Activated CD8-positive, alpha-beta memory T cell treated with anti-CD3 and anti-CD28 coated beads, Interleukin-2, amount 10 ng/mL, durations not matched to agents 7 days and 5 days (primary cell): ENCODE results near the gene SLC8A2. TPM values are rescaled to one million over a fixed set of nuclear protein-coding genes. Genes with fewer than 3 reads are reported as not detected.
"Not testable (repeated sequence)": the region's sequence is repeated elsewhere in the genome, so short reads cannot be mapped to it uniquely, and the experiment has no call there.

Experiments used
- ATAC-seq: fragments of 150-1000 bp; cut with Tn5 transposase; one replicate; pipeline ENCODE4 v1.10.0; 2021; ENCODE audit warnings: moderate library complexity
- CTCF ChIA-PET: fragments of 350-600 bp; sonication (Branson Sonifier 250); formaldehyde crosslinking; loops from one replicate; lab custom pipeline; 2021; ENCODE audit warnings: antibody characterized with exemption; lab: Charles Lee
- DNase-seq: peaks from one replicate; pipeline ENCODE4 v3.0.0-alpha.2; 2020
- H3K27ac Mint-ChIP-seq: one replicate; pipeline ENCODE4 v1.8.0; 2021; ENCODE audit warnings: mild to moderate bottlenecking, mixed read lengths
- H3K27me3 Mint-ChIP-seq: one replicate; pipeline ENCODE4 v1.8.0; 2021; ENCODE audit warnings: mixed read lengths
- H3K36me3 Mint-ChIP-seq: one replicate; pipeline ENCODE4 v1.8.0; 2021; ENCODE audit warnings: mild to moderate bottlenecking, mixed read lengths
- H3K4me1 Mint-ChIP-seq: one replicate; pipeline ENCODE4 v1.8.0; 2021; ENCODE audit warnings: mixed read lengths
- H3K4me3 Mint-ChIP-seq: one replicate; pipeline ENCODE4 v1.8.0; 2021; ENCODE audit warnings: mild to moderate bottlenecking, moderate library complexity, mixed read lengths
- H3K9me3 Mint-ChIP-seq: one replicate; pipeline ENCODE4 v1.8.0; 2022; ENCODE audit warnings: low read depth, mixed read lengths
- total RNA-seq, 2 experiments: library from RNA; stranded (reverse); gene quantifications; one replicate each; pipeline ENCODE4 v1.2.3, GENCODE V29; 2021

The SLC8A2 gene
- total RNA-seq, 2 experiments from 2014 or later, result 0.14 to 0.32 TPM

DNA sequence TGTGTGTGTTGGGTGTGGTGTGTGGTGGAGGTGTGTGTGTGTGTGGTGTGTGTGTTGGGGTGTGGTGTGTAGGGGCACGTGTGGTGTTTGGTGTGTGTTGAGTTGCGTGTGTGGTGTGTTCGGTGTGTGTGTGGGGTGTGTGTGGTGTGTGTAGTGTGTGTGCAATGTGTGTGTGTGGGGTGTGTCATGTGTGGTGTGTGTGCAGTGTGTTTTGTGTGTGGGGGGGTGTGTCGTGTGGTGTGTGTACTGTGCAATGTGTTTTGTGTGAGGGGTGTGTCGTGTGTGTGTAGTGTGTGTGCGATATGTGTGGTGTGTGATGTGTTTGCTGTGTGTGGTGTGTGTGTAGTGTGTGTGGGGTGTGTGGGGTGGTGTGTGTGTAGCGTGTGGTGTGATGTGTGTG lies 18.3 kb upstream of the SLC8A2 start:
- no peaks in the 10 kb centered on the region for H3K27me3 Mint-ChIP-seq
- ATAC-seq (no peak), DNase-seq (no peak)
- H3K9me3 Mint-ChIP-seq, result no peaks in the 10 kb centered on the region
- H3K36me3 Mint-ChIP-seq, result peaks cover 11% of the 10 kb centered on the region
- no peak overlapping the region for H3K27ac Mint-ChIP-seq
- CTCF ChIA-PET, result interaction anchor here (1.2 kb wide), 1 partner anchor 208 kb away, joined by 3 read pairs; no protein-coding TSS in a partner anchor
- no peak overlapping the region for H3K4me3 Mint-ChIP-seq
- peaks cover 25% of the 10 kb centered on the region for H3K4me1 Mint-ChIP-seq

DNA sequence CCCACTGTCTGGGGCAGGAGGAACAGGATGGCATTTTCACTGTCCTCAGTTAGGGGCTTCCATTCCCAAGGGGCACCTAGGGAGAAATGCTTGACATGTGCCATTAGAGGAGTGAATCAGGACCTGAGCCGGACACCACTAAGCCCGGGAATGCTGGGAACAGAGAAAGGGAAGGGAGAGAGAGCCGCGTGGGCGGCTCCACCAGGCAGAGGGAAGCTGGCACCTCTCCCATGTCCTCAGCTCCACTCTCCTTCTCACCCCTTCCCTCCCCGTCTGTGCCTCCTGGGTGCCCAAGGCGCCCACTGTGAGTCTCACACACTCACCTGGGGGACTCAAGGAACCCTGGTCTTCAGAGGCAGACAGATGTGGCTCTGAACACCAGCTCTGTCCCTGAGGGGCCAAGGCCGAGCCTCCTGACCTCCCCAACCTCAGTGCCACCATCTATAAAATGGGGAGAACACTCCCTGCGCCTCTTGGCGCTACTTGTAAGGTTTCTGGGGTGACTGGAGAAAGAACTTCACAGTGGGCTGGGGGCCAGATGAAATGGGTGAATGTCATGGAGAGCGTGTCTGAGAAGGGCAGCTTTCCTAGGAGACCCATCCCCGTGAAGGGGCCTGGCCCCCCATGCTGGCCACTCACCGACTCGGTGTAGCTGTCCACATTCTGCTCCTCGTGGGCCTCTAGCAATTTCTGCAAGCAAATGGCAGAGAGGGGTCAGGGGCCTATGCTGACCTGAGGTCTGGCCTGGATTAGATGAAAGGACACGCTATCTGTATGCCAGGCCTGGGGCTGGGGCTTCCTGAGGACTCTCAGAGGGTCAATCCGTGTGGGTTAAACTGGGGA lies 17.6 kb upstream of the SLC8A2 start:
- Mint-ChIP-seq H3K4me3 (no peak overlapping the region), H3K9me3 (no peaks in the 10 kb centered on the region), H3K27me3 (no peaks in the 10 kb centered on the region), H3K36me3 (peaks cover 11% of the 10 kb centered on the region), H3K4me1 (peaks cover 28% of the 10 kb centered on the region), H3K27ac (no peak overlapping the region)
- CTCF ChIA-PET, result interaction anchor here (0.8 to 1.8 kb wide), 3 partner anchors 26 to 208 kb away, joined by 3 to 6 read pairs (median 4); partner anchors contain the start of gene NAPA
- ATAC-seq, result no peak
- DNase-seq, result no peak

DNA sequence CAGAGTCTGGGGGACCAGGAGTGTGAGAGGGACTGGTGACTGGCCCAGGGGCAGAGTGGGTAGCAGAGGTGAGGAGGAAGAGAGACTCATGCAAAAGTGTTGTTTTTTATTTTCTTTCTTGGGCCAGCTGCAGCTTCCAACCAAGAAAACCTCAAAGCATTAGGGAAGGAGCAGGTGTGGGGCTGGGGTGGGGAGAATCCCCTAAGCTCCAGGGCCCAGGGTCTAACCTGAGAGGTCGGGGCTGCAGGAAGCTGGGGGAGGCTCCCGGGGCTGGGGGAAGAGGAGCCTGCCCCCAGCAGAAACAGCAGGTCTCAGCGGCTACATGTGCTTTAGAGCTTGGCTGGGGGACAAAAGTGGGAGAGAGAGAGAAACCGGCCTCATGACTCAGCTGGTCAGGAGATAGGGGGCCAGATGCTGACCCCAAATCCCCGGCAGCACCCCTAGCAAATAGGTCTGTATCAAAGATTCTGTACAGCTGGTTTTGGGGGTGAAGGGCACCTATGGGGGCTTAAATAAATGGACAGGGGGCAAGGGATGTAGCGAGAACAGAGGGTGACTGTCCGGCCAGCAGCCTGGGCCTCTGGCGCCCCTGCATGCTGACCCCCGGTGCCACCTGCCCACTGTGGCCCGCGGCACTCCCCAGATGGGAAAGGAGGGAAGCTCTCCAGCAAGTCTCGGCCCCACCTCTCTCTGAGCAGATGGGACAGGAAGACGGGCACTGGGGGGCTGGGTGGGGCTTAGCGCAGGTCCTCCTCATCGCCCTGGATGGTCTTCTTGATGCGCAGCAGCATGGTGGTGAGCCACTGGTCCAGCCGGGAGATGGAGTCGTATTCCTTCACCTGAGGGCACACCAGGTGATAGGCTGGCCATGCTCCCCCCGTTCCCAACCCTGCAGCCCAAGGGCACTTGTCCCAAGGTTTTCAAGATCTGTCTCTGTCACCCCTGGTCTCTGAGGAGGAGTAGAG lies 16.1 kb upstream of the SLC8A2 start:
- H3K36me3 Mint-ChIP-seq, result peaks cover 11% of the 10 kb centered on the region
- CTCF ChIA-PET, result interaction anchor here (1.3 to 2.6 kb wide), 3 partner anchors 27 to 211 kb away, joined by 3 to 8 read pairs (median 6); partner anchors contain the start of gene NAPA
- ATAC-seq (no peak), DNase-seq (no peak)
- no peaks in the 10 kb centered on the region for H3K9me3 Mint-ChIP-seq
- H3K27ac Mint-ChIP-seq, result peak overlapping the region; percentile 79
- H3K27me3 Mint-ChIP-seq, result peaks cover 2% of the 10 kb centered on the region
- H3K4me1 Mint-ChIP-seq, result peaks cover 32% of the 10 kb centered on the region
- no peak overlapping the region for H3K4me3 Mint-ChIP-seq

DNA sequence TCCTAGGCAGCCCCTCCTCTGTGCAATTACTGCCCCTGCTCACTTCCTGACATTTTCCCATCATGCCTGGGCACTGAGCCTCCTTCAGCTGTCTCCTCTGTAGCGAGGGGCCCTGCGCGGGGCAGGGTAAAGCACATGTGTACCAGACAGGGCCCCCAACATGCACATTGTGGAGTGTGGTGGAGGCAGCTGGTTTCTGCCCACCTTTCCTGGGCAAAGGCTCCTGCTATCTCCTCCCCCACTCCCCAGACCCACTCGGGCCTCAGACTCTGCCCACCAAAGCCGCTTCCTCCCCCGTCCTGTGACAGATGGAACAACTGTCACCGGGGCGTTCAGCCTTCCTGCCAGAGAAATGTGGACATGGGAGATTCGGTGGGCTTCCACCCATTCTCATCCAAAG lies 15.2 kb upstream of the SLC8A2 start:
- ATAC-seq (no peak), DNase-seq (peak; percentile 47)
- no peaks in the 10 kb centered on the region for H3K9me3 Mint-ChIP-seq
- H3K36me3 Mint-ChIP-seq, result peaks cover 11% of the 10 kb centered on the region
- H3K27me3 Mint-ChIP-seq, result peaks cover 2% of the 10 kb centered on the region
- peak overlapping the region; percentile 79 for H3K27ac Mint-ChIP-seq
- H3K4me3 Mint-ChIP-seq, result no peak overlapping the region
- CTCF ChIA-PET, result interaction anchor here (2.6 kb wide), 1 partner anchor 212 kb away, joined by 8 read pairs; no protein-coding TSS in a partner anchor
- peaks cover 32% of the 10 kb centered on the region for H3K4me1 Mint-ChIP-seq

DNA sequence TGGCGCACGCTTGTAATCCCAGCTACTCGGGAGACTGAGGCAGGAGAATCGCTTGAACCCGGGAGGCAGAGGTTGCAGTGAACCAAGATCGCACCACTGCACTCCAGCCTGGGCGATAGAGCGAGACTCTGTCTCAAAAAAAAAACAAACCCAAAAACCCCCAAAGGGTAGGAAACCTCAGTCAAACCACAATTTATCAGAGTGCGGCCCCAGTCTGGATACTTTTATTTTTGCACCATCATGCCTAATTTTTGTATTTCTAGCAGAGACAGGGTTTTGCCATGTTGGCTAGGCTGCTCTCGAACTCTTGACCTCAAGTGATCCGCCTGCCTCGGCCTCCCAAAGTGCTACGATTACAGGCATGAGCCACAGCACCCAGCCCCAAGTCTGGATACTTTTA lies 14.5 kb upstream of the SLC8A2 start:
- CTCF ChIA-PET, result interaction anchor here (2.6 kb wide), 1 partner anchor 213 kb away, joined by 8 read pairs; no protein-coding TSS in a partner anchor
- not testable (repeated sequence) for ATAC-seq, DNase-seq, H3K9me3 Mint-ChIP-seq, H3K4me3 Mint-ChIP-seq, H3K27me3 Mint-ChIP-seq
- H3K27ac Mint-ChIP-seq, result peak overlapping the region; percentile 79
- peaks cover 11% of the 10 kb centered on the region for H3K36me3 Mint-ChIP-seq
- H3K4me1 Mint-ChIP-seq, result peaks cover 32% of the 10 kb centered on the region

DNA sequence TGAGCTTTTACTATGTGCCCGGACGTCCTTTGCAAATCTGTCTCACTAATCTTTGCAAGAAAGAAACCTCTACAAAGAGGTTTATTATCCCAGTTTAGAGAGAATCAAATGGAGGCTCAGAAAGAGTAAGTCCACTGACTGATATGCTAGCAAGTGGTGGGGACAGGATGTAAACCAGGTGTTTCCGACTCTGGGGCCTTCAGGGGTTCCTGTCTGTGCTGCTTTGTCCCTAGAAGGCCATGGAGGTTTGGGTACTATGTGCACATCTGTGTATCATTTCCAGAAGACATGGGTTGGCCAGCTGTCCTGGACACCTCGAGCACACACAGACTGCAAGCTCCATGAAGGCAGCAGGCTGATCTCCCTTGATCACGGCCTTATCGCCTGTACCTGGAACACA lies 13.5 kb upstream of the SLC8A2 start:
- peak overlapping the region; percentile 97 for H3K27ac Mint-ChIP-seq
- H3K36me3 Mint-ChIP-seq, result peaks cover 11% of the 10 kb centered on the region
- no peak for ATAC-seq
- no peaks in the 10 kb centered on the region for H3K9me3 Mint-ChIP-seq
- H3K4me3 Mint-ChIP-seq, result peak overlapping the region; percentile 87
- CTCF ChIA-PET, result interaction anchor here (1.5 to 3.6 kb wide), 5 partner anchors 11 to 214 kb away, joined by 4 to 62 read pairs (median 11); partner anchors contain the start of gene NAPA
- H3K27me3 Mint-ChIP-seq, result peaks cover 2% of the 10 kb centered on the region
- peaks cover 32% of the 10 kb centered on the region for H3K4me1 Mint-ChIP-seq
- DNase-seq, result peak; percentile 56

DNA sequence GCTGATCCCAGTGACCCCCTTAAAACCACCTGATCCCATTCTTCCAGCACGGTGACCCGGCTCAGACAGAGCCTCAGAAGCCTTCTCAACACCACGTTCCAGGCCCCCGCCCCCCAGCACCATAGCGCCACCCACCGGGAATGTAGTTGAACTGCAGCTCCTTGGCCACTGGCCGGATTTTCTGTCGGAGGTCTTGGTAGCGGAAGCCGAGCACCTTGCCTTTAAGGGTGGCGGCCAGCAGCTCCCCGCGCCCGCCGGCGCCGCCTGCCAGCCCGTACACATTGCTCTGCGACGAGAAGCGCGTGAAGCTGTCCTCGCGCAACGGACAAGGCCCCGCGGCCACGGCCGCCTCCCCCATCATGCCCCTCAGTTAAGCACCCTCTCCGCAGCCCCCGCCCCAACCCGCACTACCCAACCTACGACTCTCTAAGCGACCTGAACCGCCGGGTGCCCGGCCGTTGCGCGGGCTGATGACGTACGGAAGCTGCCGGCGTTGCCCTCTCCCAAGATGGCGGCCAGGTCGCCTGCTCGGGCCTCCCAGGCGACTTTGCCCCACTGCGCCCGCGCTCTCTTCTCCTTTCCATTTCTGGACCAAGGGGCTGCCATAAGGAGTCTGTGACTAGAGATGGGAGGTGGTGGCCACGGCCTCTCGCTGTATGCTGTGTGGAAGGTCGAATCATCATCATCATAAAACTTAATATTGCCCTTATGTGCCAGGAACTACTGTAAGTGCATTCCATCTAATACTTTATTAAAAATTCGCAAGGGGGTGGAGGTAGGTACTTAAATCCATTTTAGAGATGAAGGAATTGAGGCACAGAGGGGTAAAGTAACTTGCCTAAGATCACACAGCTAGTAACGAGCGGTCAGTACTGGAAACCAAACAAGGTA lies 12.4 kb upstream of the SLC8A2 start, which contains the start of gene KPTN:
KPTN (minus strand) TSS at position 420 of the 891 bp plus-strand sequence; CDS start at position 361, 59 bp downstream.
- H3K4me1 Mint-ChIP-seq, result peaks cover 32% of the 10 kb centered on the region
- CTCF ChIA-PET, result interaction anchor here (0.6 to 3.6 kb wide), 32 partner anchors 8 to 1311 kb away, joined by 3 to 62 read pairs (median 4); partner anchors contain the start of genes DHX34, EHD2, MEIS3 and NAPA
- peak within 1 kb of the TSS; percentile 87 for H3K4me3 Mint-ChIP-seq
- peak; percentile 95 for DNase-seq
- H3K27me3 Mint-ChIP-seq, result peaks cover 2% of the 10 kb centered on the region
- peak; percentile 92 for ATAC-seq
- H3K27ac Mint-ChIP-seq, result peak within 1 kb of the TSS; percentile 97
- H3K9me3 Mint-ChIP-seq, result no peaks in the 10 kb centered on the region
- peaks cover 6% of the 10 kb centered on the region for H3K36me3 Mint-ChIP-seq

DNA sequence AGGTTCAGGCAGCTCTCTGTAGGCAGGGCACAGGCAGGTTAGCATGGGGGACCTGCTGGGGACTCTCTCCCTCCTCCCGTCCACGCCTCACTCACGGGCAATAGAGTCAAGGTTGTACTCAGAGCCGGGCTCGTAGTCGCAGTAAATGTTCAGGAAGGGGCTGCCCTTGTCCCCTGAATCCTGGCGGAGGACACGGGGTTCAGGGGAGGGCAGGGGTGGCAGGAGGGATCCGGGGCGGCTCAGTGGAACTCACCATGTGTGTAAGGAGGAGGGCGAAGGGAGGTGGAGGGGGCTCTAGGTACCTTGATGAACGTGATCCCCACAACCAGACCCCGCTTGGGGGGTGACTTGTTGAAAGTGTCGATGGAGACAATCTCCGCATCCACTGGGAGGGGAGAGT lies 11.5 kb upstream of the SLC8A2 start:
- CTCF ChIA-PET, result interaction anchor here (0.8 to 3.6 kb wide), 26 partner anchors 10 to 1312 kb away, joined by 3 to 62 read pairs (median 6); partner anchors contain the start of genes DHX34, EHD2, NAPA and NOP53
- peaks cover 2% of the 10 kb centered on the region for H3K27me3 Mint-ChIP-seq
- peak overlapping the region; percentile 97 for H3K27ac Mint-ChIP-seq
- no peak overlapping the region for H3K4me3 Mint-ChIP-seq
- ATAC-seq (no peak), DNase-seq (no peak)
- no peaks in the 10 kb centered on the region for H3K9me3 Mint-ChIP-seq
- H3K36me3 Mint-ChIP-seq, result peaks cover 6% of the 10 kb centered on the region
- H3K4me1 Mint-ChIP-seq, result peaks cover 32% of the 10 kb centered on the region

DNA sequence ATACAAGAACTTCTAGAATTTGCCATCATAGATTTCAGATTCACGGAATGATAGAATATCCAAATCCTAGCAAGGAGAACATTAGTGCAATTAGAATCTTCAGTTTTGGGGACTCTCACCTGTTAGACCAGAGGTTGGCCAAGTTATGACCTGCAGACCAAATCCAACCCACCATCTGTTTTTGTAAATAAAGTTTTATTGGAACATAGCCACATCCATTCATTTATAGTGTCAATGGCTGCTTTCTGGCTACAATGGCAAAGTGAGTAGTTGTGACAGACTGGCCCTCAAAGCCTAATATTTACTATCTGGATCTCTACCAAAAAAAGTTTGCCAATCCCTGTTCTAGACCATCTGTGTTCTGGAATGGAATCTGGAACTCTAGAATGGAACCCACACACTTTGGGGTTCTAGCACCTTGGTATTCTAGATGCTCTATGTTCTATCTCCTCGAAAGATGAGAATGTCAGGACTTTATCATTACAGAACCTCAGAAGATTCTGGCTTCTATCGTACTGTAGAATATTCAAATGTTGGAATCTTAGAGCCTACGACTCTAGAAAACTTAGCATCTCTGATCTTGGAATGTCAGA lies 9.9 kb upstream of the SLC8A2 start:
- Mint-ChIP-seq H3K4me3 (no peak overlapping the region), H3K27ac (no peak overlapping the region), H3K36me3 (peaks cover 4% of the 10 kb centered on the region), H3K4me1 (peaks cover 22% of the 10 kb centered on the region), H3K27me3 (peaks cover 2% of the 10 kb centered on the region), H3K9me3 (no peaks in the 10 kb centered on the region)
- DNase-seq, result no peak
- no peak for ATAC-seq
- CTCF ChIA-PET, result interaction anchor here (0.9 to 1.5 kb wide), 4 partner anchors 13 to 231 kb away, joined by 4 to 5 read pairs (median 4); no protein-coding TSS in a partner anchor

DNA sequence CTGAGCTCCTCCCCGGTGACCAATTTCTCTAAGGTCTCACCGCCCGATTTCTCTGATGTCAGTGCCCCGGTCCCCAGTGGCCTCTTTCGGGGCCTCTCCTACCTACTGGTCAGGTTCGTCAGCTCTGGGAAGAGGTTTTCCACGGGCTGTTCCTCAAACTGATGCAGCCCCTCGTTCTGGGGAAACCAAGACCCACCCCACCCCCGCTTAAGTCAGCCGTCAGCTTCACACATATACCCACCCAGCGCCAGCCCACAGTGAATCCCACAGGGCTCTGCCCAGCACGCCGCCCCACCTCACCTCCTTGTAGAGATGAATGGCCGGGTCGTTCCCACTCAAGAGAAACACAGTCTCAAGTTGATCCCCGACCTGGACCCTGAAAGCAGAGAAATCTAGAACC lies 9.0 kb upstream of the SLC8A2 start:
- CTCF ChIA-PET, result no interaction called here
- Mint-ChIP-seq H3K4me1 (peaks cover 13% of the 10 kb centered on the region), H3K9me3 (no peaks in the 10 kb centered on the region), H3K36me3 (peaks cover 4% of the 10 kb centered on the region), H3K4me3 (no peak overlapping the region), H3K27me3 (peaks cover 2% of the 10 kb centered on the region), H3K27ac (no peak overlapping the region)
- no peak for DNase-seq
- no peak for ATAC-seq

DNA sequence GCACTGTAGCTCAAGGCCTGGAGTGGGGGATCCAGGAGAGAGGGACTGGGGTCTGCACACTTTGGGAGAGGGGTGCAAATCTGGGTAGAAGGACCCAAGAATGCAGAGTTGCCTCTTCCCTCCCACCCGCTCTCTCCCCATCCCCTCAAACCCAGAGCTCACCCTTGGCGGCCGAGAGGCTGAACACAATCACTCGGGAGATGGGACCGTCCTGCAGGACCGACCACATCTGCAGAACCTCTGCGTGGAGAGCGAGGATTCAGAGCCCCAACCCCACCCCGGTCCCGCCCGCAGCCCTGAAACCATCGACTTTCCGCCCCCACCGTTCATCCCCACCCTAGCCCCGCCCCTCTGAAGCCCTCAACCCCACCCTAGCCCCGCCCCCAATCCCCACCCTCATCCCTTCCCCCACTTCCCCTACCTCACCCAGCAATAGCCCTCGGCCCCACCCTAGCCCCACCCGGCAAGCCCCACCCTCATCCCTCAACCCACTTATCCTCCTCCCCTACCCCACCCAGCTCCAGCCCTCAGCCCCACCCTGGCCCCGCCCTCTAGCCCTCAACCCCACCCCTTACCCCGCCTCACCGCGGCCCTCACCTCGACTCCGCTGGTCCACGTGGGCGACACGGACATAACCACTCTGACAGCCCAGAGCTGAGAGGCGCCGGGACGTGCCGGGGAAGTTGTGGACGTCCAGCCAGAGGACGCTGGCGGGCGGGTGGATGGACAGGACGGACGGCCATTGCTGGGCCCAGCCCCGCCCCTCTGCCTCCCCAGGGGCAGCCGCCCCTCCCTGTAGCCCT lies 8.2 kb upstream of the SLC8A2 start:
- ATAC-seq (no peak), DNase-seq (no peak)
- H3K4me1 Mint-ChIP-seq, result peaks cover 5% of the 10 kb centered on the region
- H3K4me3 Mint-ChIP-seq, result no peak overlapping the region
- H3K36me3 Mint-ChIP-seq, result no peaks in the 10 kb centered on the region
- H3K9me3 Mint-ChIP-seq, result no peaks in the 10 kb centered on the region
- CTCF ChIA-PET, result interaction anchor here (1.3 kb wide), 1 partner anchor 43 kb away, joined by 4 read pairs; no protein-coding TSS in a partner anchor
- peaks cover 2% of the 10 kb centered on the region for H3K27me3 Mint-ChIP-seq
- no peak overlapping the region for H3K27ac Mint-ChIP-seq
